ENCODE measurements around the gene GRM8.

The GRM8 gene

DNA sequence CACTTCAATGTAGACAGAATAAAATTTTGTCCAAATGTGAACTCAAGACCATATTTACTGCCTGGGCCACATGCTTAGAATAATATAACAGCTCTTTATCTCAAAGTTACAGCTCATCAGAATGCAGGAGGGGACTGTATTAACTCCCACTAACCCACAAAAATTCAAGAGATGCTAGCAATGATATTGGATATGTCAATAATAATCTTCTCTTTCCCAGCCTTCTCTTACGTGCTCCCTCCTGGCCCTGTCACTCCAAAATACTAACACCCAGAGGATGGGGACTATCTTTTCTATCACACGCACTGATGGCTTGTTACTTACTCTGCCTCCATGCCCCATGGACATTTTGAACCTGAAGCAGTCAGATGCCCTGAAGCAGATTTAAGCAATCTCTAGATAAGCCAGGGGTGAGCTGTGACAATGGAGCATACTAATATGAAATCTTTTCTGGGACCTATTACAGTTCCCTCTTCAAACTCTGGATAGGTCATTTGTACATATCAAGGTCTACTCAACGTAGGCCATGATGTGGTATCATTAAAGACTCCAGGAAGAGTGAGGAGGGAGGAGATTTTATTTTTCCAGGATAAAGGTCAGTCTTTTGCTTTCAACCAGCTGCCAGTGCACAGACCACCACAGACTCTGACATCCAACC, 803.0 kb downstream of the GRM8 start:
- DNase-seq (ENCODE audit: low spot score): no peak
- TF ChIP-seq CTCF (IDR thresholded peaks at IDR 0.05; ENCODE audit: extremely low read depth, missing control alignments): no peak

DNA sequence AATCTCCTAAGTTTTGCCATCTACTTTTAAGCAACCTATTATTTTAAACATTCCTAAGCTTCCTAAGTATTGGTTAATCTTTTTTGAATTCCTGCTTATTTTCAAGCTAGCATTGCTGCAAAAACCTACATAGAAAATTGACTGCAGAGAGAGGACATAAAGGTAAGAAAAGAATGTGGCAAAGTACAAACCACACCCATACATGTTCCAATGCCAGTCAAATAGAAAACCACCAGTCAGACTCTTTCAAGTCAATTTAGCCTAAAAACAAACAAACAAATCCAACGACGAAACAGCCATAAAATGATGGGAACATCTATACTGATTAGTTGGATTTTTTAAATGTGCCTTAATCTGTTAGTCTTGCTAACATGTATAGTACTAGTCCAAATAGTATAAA, 804.8 kb downstream of the GRM8 start:
- DNase-seq (ENCODE audit: low spot score): no peak
- TF ChIP-seq CTCF (IDR thresholded peaks at IDR 0.05; ENCODE audit: extremely low read depth, missing control alignments): no peak

- no peak for TF ChIP-seq CTCF (IDR thresholded peaks at IDR 0.05; ENCODE audit: extremely low read depth, missing control alignments)
- no peak for DNase-seq (ENCODE audit: low spot score)
Measured at GRCh38 chr7:126445991-126446390, 806.8 kb downstream of the GRM8 start.

GRCh38 chr7:126443951-126444350, 808.8 kb downstream of the GRM8 start:
- DNase-seq (ENCODE audit: low spot score): no peak
- TF ChIP-seq CTCF (IDR thresholded peaks at IDR 0.05; ENCODE audit: extremely low read depth, missing control alignments): no peak

- no peak for DNase-seq (ENCODE audit: low spot score)
- TF ChIP-seq CTCF (IDR thresholded peaks at IDR 0.05; ENCODE audit: extremely low read depth, missing control alignments): no peak
Measured at GRCh38 chr7:126442908-126443307, 809.8 kb downstream of the GRM8 start.

DNA sequence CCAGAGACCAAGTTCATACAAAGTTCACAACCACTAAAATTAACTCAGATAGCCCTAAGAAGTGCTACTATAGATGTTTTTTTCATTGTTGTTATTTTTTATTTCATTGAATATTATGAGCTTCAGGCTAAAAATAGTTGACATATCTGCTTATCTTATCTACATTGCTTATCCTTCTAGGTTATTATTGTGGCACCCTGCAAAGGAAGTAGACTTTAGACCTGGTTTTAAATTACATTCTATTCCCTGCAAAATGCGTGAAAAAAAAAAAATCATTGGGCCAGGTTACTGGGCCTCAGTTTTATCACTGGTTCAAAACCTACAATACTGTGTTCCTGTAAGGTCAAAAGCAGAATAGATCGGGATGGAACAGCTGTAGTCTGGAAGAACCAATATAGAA, 811.0 kb downstream of the GRM8 start:
- no peak for TF ChIP-seq CTCF (IDR thresholded peaks at IDR 0.05; ENCODE audit: extremely low read depth, missing control alignments)
- DNase-seq (ENCODE audit: low spot score): no peak

DNA sequence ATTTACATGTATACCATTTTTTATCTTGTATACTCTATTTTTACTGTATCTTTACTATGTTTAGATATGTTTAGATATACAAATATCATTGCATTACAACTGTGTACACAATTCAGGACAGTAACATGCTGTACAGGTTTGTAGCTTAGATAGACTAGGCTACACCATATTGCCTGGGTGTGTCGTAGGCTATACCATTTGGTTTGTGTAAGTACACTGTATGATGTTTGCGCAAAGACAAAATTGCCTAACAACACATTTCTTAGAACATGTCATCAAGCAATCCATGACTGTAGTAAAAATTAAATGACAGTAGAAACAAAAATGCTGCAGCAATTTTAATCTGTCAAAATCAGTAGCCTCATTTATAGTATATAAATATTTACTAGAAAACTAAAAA, 812.2 kb downstream of the GRM8 start:
- DNase-seq (ENCODE audit: low spot score): no peak
- no peak for TF ChIP-seq CTCF (IDR thresholded peaks at IDR 0.05; ENCODE audit: extremely low read depth, missing control alignments)
